K562 (cell line): ENCODE measurements around the gene DROSHA. TPM values are rescaled to one million over a fixed set of nuclear protein-coding genes. Genes with fewer than 3 reads are reported as not detected.

ENCODE experiments used
- ATAC-seq: fragments of 200-7000 bp; cut with Tn5 transposase; 3 replicates; pipeline ENCODE4 v1.9.1; 2020; ENCODE audit warnings: moderate library complexity
- BruUV-seq: library from RNA; stranded (reverse); fragments of 400-500 nt; replicated peaks from 2 replicates; lab custom pipeline; 2021; lab: Mats Ljungman, UMichigan
- CTCF ChIA-PET: fragments of 300-600 bp; formaldehyde crosslinking; extraction: SDS; loops from one replicate; lab custom pipeline; 2021; ENCODE audit warnings: low intra/inter-chr PET ratio; lab: Yijun Ruan, JAX
- POLR2A ChIA-PET: fragments of 300-600, 350-650 bp; sonication (Branson Sonifier 250); formaldehyde crosslinking; extraction: SDS; loops from one replicate; lab custom pipeline; 2021; ENCODE audit warnings: antibody characterized with exemption, inconsistent platforms; lab: Yijun Ruan, JAX
- DNase-seq, 4 experiments: peaks; one replicate each; pipeline versions ENCODE4 v3.0.0 to v3.0.0-alpha.2; 2011 to 2018; ENCODE audit warnings: low spot score in 3 of 4, mixed read lengths in 3 of 4; ENCODE audit errors: extremely low read depth in 1 of 4
- FAIRE-seq: peaks from 2 replicates; lab custom pipeline; 2011; peaks lifted over from hg19 to GRCh38; lab: Jason Lieb, UNC
- H2AFZ ChIP-seq: 2 replicates; pipeline ENCODE4 v1.6.0; 2011; ENCODE audit warnings: low read depth, low read length, control low read depth, inconsistent platforms
- H3K27ac ChIP-seq: fragments of 200-600 bp; 3 replicates; pipeline ENCODE4 v1.8.0; 2011; ENCODE audit warnings: low read depth, mild to moderate bottlenecking, control low read depth, inconsistent platforms, low read length, moderate library complexity, mixed read lengths; ENCODE audit errors: extremely low read depth
- H3K27me3 ChIP-seq, 2 experiments: fragments of 300-600 bp in 1 of 2; 2 replicates in 1 of 2; 3 replicates in 1 of 2; pipeline versions ENCODE4 v1.6.0 to v1.8.0; 2011; ENCODE audit warnings: inconsistent platforms in 2 of 2, low read length in 2 of 2, mild to moderate bottlenecking in 1 of 2, mixed read lengths in 1 of 2, moderate library complexity in 1 of 2; ENCODE audit not compliant: control insufficient read depth in 2 of 2, insufficient read depth in 2 of 2
- H3K36me3 ChIP-seq: fragments of 300-600 bp; 3 replicates; pipeline ENCODE4 v1.8.0; 2011; ENCODE audit warnings: mild to moderate bottlenecking, low read length, inconsistent platforms; ENCODE audit not compliant: control insufficient read depth, insufficient read depth
- H3K4me1 ChIP-seq, 2 experiments: fragments of 200-600 bp in 1 of 2; replicated peaks in 1 of 2; 2 replicates in 1 of 2; 3 replicates in 1 of 2; pipeline versions ENCODE4 v1.5.1 to v1.8.0; 2011; ENCODE audit warnings: inconsistent platforms in 2 of 2, low read length in 2 of 2, mild to moderate bottlenecking in 1 of 2, mixed read lengths in 1 of 2, moderate library complexity in 1 of 2; ENCODE audit not compliant: control insufficient read depth in 2 of 2, insufficient read depth in 2 of 2
- H3K4me2 ChIP-seq: 2 replicates; pipeline ENCODE4 v1.6.1; 2011; ENCODE audit warnings: low read length, control low read depth, inconsistent platforms, mixed read lengths; ENCODE audit not compliant: insufficient read depth
- H3K4me3 ChIP-seq: fragments of 200-600 bp; sonication (generic), shearing (Covaris generic); 2 replicates; pipeline ENCODE4 v1.5.1; 2016; ENCODE audit warnings: control low read depth, inconsistent platforms
- H3K79me2 ChIP-seq: fragments of 200-600 bp; 3 replicates; pipeline ENCODE4 v1.8.0; 2011; ENCODE audit warnings: low read length, inconsistent platforms; ENCODE audit not compliant: control insufficient read depth, insufficient read depth
- H3K9ac ChIP-seq, 2 experiments: 2 replicates each; pipeline versions ENCODE4 v1.6.0 to v1.6.1; 2011; ENCODE audit warnings: low read depth in 2 of 2, low read length in 2 of 2, control low read depth in 1 of 2, inconsistent platforms in 1 of 2, mild to moderate bottlenecking in 1 of 2, mixed read lengths in 1 of 2; ENCODE audit not compliant: insufficient read depth in 1 of 2
- H3K9me1 ChIP-seq: one replicate; pipeline ENCODE4 v1.6.0; 2011; ENCODE audit warnings: inconsistent platforms, mild to moderate bottlenecking, low read length, moderate library complexity; ENCODE audit not compliant: control insufficient read depth, insufficient read depth
- H3K9me3 ChIP-seq: replicated peaks from 2 replicates; pipeline ENCODE4 v1.5.1; 2011; ENCODE audit warnings: low read depth, low read length, inconsistent platforms; ENCODE audit not compliant: control insufficient read depth, insufficient read depth
- H4K20me1 ChIP-seq: replicated peaks from 2 replicates; pipeline ENCODE4 v1.6.1; 2011; ENCODE audit warnings: low read length, inconsistent platforms, mixed read lengths; ENCODE audit not compliant: control insufficient read depth, insufficient read depth
- ELK1 ChIP-seq: sonication (generic); formaldehyde crosslinking; IDR thresholded peaks from 2 replicates; pipeline ENCODE4 v1.8.1; 2022; ENCODE audit warnings: missing genetic modification reagents
- FOXK2 ChIP-seq, 2 experiments: fragments of 450-650 bp; IDR thresholded peaks in 1 of 2; conservative IDR thresholded peaks in 1 of 2; 2 replicates each; pipeline ENCODE4 v1.6.1; 2016; ENCODE audit warnings: low read depth in 2 of 2, mild to moderate bottlenecking in 1 of 2
- TSC22D4 ChIP-seq: fragments of 450-650 bp; IDR thresholded peaks from 2 replicates; pipeline ENCODE4 v1.6.1; 2016; ENCODE audit warnings: missing genetic modification characterization, missing biosample characterization, control low read depth
- WGBS: fragments of 100-300 bp; shearing (Covaris generic); methylation state at CpG from one replicate; pipeline ENCODE4 v1.1.6; 2016; ENCODE audit warnings: low coverage, mixed read lengths; ENCODE audit not compliant: insufficient coverage; ENCODE audit errors: missing lambda C conversion rate; 5-methylcytosine and 5-hydroxymethylcytosine counted together
- in situ Hi-C: fragments of 300-500 bp; cut with MboI; formaldehyde crosslinking; loops from 4 replicates; pipeline ENCODE4 v1.15.0; 2018; ENCODE audit warnings: inconsistent platforms, mixed read lengths
- intact Hi-C: fragments of 100-400 bp; cut with micrococcal nuclease; formaldehyde crosslinking; loops from 2 replicates; pipeline ENCODE4 v1.14.2; 2022
- polyA plus RNA-seq, 8 experiments: library from polyadenylated mRNA; depleted of rRNA in 4 of 8; stranded (reverse) in 5 of 8; unstranded in 3 of 8; fragments of >200 nt; fragmentation: Nextera tagmentation in 2 of 8; fragmentation: Illumina TruSeq in 1 of 8; extraction: Ambion mirVana in 2 of 8; extraction: Trizol in 1 of 8; gene quantifications; 2 replicates each; pipeline versions ENCODE4 v1.2.1 to v1.2.3, GENCODE V29; 2011 to 2014; ENCODE audit warnings: inconsistent platforms in 1 of 8, missing spikeins in 1 of 8
- total RNA-seq, 7 experiments: library from RNA; depleted of rRNA in 6 of 7; stranded (reverse); fragments of >200 nt in 6 of 7; fragmentation: Illumina TruSeq in 2 of 7; extraction: Trizol in 2 of 7; gene quantifications; 2 replicates each; pipeline versions ENCODE4 v1.2.1 to v1.2.3, GENCODE V29; 2011 to 2021; ENCODE audit warnings: low replicate concordance in 1 of 7

The DROSHA gene
- total and polyA plus RNA-seq, 9 of the 15 experiments (the other 6 are each of a cell fraction or from before 2014, with no cell fraction given) = 52.5 to 109 (median 68.9) TPM

- H3K4me2 ChIP-seq = no peak overlapping the region
- in situ Hi-C loops (no loop called here), intact Hi-C loops (no loop called here)
- no TSS peak for BruUV-seq
- ChIA-PET CTCF (no interaction called here), POLR2A (interaction anchor here (2.9 kb wide), 1 partner anchor 8 kb away, joined by 29 read pairs; the partner anchor contains the start of genes C5orf22 and DROSHA)
- no peak overlapping the region for H3K9ac ChIP-seq
- FAIRE-seq = no peak
- H3K9me3 ChIP-seq = no peaks in the 10 kb centered on the region
- H3K36me3 ChIP-seq = peaks cover 94% of the 10 kb centered on the region
- no peak for ATAC-seq
- no peak overlapping the region for H2AFZ ChIP-seq
- H3K27me3 ChIP-seq = no peaks in the 10 kb centered on the region
- no peak overlapping the region for H3K27ac ChIP-seq
- WGBS = 92% methylated on average over 4 of the region's 4 CpGs
- H3K4me3 ChIP-seq = no peak overlapping the region
- TF ChIP-seq TSC22D4 (tag) (no peak), ELK1 (CRISPR knock-in tag) (no peak)
- H3K79me2 ChIP-seq = peaks cover 16% of the 10 kb centered on the region; the same call in 2 of the 3 replicates
- H3K9me1 ChIP-seq = no peaks in the 10 kb centered on the region
- H3K4me1 ChIP-seq = no peaks in the 10 kb centered on the region
- no peak for DNase-seq
- no peaks in the 10 kb centered on the region for H4K20me1 ChIP-seq
Measured at GRCh38 chr5:31523041-31523440, 8.9 kb downstream of the DROSHA start.

GRCh38 chr5:31516802-31517201 is 15.1 kb downstream of the DROSHA start:
- H3K36me3 ChIP-seq = peaks cover 95% of the 10 kb centered on the region

More at GRCh38 chr5:31516802-31517201, 15.1 kb downstream of the DROSHA start:
- no TSS peak for BruUV-seq
- ChIA-PET CTCF (no interaction called here), POLR2A (no interaction called here)
- in situ Hi-C loops = no loop called here
- Histone ChIP-seq H3K9me3 (no peaks in the 10 kb centered on the region), H3K4me3 (no peak overlapping the region), H2AFZ (no peak overlapping the region), H4K20me1 (0 out of 2 replicates have a peak, but pooled peaks cover 6% of the 10 kb centered on the region), H3K4me1 (no peaks in the 10 kb centered on the region), H3K9ac (no peak overlapping the region), H3K27ac (no peak overlapping the region), H3K79me2 (no peaks in the 10 kb centered on the region), H3K4me2 (no peak overlapping the region), H3K27me3 (no peaks in the 10 kb centered on the region), H3K9me1 (no peaks in the 10 kb centered on the region)
- no peak for ATAC-seq
- TF ChIP-seq FOXK2 (conservative IDR thresholded peaks at IDR 0.05 in 1 of 2, IDR thresholded peaks at IDR 0.05 in 1 of 2; ENCODE audit: low read depth in 2 of 2) = no peak
- FAIRE-seq = no peak
- DNase-seq = no peak
- intact Hi-C loops = no loop called here
- 80% methylated on average over 1 of the region's 1 CpG for WGBS
